ENCODE data around the gene MAGEF1.

The MAGEF1 gene

DNA sequence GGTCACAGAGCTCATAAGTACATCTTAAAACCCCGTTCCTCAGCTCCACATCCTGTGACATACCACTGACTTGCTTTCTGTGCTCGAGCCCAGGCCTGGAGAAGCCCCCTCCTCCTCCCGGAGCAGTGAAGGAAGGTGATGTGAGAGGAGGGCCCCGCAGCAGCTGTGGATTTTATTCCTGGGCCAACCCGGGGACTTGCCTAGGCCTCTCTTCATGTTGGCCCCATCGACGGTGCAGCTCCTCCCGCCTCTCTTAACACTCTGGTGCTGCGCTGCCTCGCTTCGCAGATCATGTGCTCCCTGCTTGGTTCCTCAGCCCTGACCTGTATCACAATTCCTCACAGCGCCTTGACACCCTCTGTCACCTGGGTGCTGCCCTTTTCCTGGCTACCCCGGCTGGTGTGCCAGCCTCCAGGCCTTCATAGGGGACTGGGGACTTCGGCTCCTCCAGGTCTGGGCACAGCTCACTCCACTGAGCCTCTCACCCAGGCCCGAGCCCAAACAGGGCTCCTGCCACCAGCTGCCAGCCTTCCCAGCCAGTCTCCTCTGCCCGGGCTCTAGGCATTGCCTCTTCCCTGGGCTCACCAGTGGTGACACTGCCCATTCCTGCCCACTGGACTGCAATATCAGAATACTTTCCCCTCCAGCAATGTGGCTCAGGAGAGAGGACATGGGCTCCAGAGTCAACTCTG, 21.5 kb downstream of the MAGEF1 start:
- no peak for DNase-seq (ENCODE audit: low read depth in 3 of 3)

GRCh38 chr3:184688882-184689271, 23.0 kb downstream of the MAGEF1 start:
- DNase-seq (ENCODE audit: low read depth in 3 of 3) = no peak

- no peak for DNase-seq (ENCODE audit: low read depth in 3 of 3)
Measured at GRCh38 chr3:184688251-184688881, 23.5 kb downstream of the MAGEF1 start.

GRCh38 chr3:184687363-184688015, 24.4 kb downstream of the MAGEF1 start:
- DNase-seq (ENCODE audit: low read depth in 3 of 3) = no peak

GRCh38 chr3:184685646-184686045, 26.2 kb downstream of the MAGEF1 start:
- no peak for DNase-seq (ENCODE audit: low read depth in 3 of 3)

DNA sequence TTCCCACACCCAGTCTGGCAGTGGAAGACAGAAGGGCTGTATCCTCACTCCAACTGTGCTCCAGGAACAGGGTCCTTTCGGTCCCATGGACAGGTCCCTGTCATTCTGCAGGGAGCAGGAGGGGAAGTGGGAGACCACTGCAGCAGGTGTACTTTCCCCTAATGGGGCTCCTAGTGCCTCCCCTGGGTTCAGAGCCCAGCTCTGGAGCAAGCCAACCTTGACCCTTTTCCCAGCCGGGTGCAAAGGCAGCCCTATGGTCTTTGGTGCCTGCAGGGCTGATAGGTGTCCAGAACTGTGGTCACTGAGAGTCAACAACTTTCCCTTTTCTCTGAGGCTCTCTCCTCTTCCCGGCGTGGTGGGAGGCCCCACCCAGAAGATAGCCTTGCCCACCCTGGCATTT, 26.8 kb downstream of the MAGEF1 start:
- no peak for DNase-seq (ENCODE audit: low read depth in 3 of 3)

DNA sequence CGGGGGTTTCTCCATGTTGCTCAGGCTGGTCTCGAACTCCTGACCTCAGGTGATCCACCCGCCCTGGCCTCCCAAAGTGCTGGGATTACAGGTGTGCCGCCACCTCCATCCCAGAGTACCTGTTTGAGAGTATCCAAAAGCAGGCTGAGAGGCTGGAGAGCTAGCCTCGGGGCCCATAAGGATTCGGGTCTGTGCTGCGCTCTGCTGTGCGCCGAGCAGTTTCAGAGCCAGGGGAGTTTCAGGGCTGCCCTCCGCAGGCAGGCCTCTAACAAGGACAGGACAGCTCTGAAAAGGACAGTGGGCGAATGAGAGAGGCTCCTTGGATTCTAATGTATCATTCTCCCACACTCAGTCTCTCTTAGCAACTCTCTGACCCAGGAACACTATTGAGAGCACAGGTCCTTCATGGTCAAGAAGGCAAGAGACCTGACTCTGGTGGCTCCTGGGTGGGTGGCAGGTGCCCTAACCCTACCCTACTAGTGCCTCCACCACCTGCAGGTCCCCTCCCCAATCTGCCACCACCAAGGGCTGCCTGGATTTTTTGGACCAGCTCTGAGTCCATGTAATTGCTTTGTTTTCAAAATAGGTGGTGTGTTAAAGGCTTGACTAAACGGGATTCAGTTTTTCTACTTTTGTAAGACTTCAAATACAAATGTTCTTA, 27.8 kb downstream of the MAGEF1 start:
- DNase-seq (ENCODE audit: low read depth in 3 of 3) = no peak

- no peak for DNase-seq (ENCODE audit: low read depth in 3 of 3)
Measured at GRCh38 chr3:184683234-184683633, 28.6 kb downstream of the MAGEF1 start.

DNA sequence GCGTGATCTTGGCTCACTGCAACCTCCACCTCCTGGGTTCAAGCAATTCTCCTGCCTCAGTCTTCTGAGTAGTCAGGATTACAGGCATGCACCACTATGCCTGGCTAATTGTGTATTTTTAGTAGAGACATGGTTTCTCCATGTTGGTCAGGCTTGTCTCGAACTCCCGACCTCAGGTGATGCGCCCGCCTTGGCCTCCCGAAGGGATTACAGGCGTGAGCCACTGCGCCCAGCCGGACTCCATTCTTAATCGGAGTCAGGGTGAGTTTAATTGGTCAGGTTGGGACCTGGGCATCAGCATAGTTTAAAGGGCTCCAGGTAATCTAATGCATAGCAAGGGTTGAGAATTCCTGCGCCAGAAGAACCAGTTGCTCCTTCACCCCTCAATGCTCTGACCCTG, 29.2 kb downstream of the MAGEF1 start:
- DNase-seq (ENCODE audit: low read depth in 3 of 3) = no peak

- DNase-seq (ENCODE audit: low read depth in 3 of 3) = no peak
Measured at GRCh38 chr3:184680385-184681345, 31.2 kb downstream of the MAGEF1 start.

DNA sequence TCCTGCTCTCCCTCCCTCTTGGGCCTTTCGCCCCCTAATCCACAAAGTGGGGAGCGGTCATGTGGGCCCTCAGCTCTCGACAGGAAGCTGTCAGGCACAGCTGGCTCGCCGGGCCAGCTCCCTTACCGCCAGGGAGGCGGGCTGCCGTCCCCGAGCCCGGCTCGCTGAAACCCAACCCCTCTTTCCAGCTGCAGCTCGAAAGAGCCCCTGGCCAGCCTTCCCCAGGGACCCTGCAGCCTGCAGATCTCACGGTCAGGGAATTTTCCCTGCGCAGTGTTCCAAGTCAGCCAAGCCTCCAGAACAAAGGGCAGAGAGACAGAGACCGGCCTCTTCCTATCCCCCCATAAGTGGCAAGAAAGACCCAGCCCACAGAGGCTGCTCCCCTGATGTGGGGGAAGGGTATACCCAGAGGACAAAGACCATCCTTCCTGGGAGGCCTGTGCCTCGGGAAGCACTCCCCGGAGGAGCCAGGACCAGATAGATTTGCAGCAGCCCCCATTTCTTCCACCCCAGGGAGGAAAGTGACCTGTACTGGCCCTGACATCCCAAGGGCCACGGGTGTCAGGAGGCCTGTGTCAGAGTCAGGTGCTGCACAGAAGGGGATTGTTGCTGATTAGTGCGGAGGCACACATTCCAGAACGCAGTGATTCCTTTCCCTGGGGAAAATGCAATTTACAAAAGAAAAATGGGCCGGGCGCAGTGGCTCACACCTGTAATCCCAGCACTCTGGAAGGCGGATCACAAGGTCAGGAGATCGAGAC, 32.6 kb downstream of the MAGEF1 start:
- DNase-seq (ENCODE audit: low read depth in 3 of 3) = no peak

GRCh38 chr3:184678317-184679055, 33.4 kb downstream of the MAGEF1 start:
- DNase-seq (ENCODE audit: low read depth in 3 of 3) = no peak

DNA sequence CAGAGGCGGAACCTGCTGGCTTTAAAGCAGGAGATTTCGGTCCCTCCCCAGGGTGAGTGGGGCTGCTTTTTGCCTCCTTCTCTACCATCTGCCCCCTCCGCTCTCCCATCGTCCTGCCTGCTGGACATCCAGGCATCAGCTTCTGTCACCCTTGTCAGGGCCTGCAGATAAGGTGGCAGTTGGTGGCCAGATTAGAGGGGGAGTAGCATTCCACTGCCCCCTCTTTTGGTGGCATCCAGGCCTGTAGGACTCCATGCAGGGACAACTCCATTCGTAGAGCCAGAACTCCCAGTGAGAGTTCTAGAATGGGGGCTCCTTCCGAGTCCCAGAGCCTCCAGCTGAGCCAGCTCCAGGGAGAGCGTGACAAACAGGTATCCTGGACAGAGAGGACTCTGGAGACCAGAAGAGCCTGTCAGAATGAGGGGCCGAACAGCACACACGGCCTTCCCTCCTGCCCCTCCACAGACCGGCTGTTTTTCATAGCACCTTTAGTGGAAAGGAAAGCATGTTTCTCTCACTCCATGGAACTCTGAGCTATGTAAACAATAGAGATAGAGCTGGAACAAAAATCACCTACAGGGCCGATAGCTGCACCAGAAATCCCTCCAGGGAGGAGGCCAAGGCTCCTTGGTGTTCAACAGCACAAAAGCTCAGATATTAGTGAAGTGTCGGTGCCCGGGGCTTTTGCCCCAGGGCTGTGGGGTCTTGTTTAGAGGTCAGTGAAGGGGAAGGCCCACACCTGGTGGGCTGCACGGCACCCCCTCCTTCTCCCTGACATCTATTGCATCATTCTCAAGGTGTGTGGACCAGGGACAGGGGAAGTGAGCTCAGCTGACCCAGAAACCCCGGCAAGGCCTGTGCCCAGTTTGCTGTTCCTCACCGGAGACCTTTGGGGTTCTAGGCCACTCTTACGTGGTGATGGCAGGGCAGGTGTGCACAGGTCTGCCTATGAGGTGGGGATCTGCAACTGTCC, 34.2 kb downstream of the MAGEF1 start:
- DNase-seq (ENCODE audit: low read depth in 3 of 3) = no peak

GRCh38 chr3:184676927-184677326, 34.9 kb downstream of the MAGEF1 start:
- no peak for DNase-seq (ENCODE audit: low read depth in 3 of 3)

- no peak for DNase-seq (ENCODE audit: low read depth in 3 of 3)
Measured at GRCh38 chr3:184674626-184675025, 37.2 kb downstream of the MAGEF1 start.

- no peak for DNase-seq (ENCODE audit: low read depth in 3 of 3)
Measured at GRCh38 chr3:184672977-184673870, 38.6 kb downstream of the MAGEF1 start.

GRCh38 chr3:184672335-184672734, 39.5 kb downstream of the MAGEF1 start:
- DNase-seq (ENCODE audit: low read depth in 3 of 3) = no peak

- no peak for DNase-seq (ENCODE audit: low read depth in 3 of 3)
Measured at GRCh38 chr3:184670091-184670602, 41.7 kb downstream of the MAGEF1 start.

Data from stimulated activated CD4-positive, alpha-beta T cell treated with anti-CD3 and anti-CD28 coated beads, TNF-alpha, amount 100 ng/mL, for 4 hours (primary cell).